Measurements from ENCODE around the gene GRWD1.
"Not testable (repeated sequence)": the region's sequence is repeated elsewhere in the genome, so short reads cannot be mapped to it uniquely, and the experiment has no call there.

GRWD1 gene

GRCh38 chr19:48480558-48481500, 35.0 kb downstream of the GRWD1 start:
- DNase-seq: no peak

GRCh38 chr19:48481846-48482639, 36.3 kb downstream of the GRWD1 start:
- DNase-seq: no peak

- DNase-seq: no peak
Observed at GRCh38 chr19:48483301-48483700, 37.5 kb downstream of the GRWD1 start.

- DNase-seq: no peak
Observed at GRCh38 chr19:48484247-48484893, 38.6 kb downstream of the GRWD1 start.

- DNase-seq: no peak
Observed at GRCh38 chr19:48484931-48485612, 39.3 kb downstream of the GRWD1 start.

- DNase-seq: not testable (repeated sequence)
Observed at GRCh38 chr19:48486706-48487105, 40.9 kb downstream of the GRWD1 start.

- DNase-seq: no peak
Observed at GRCh38 chr19:48487544-48487943, 41.8 kb downstream of the GRWD1 start.

GRCh38 chr19:48487948-48488347, 42.2 kb downstream of the GRWD1 start:
- peak; percentile 43 for DNase-seq

- not testable (repeated sequence) for DNase-seq
Observed at GRCh38 chr19:48488478-48488877, 42.7 kb downstream of the GRWD1 start.

GRCh38 chr19:48489608-48490216, 43.9 kb downstream of the GRWD1 start:
- DNase-seq: peak; percentile 29

- no peak for DNase-seq
Observed at GRCh38 chr19:48490981-48491792, 45.4 kb downstream of the GRWD1 start.

GRCh38 chr19:48491793-48492123, 46.0 kb downstream of the GRWD1 start:
- DNase-seq: no peak

GRCh38 chr19:48492925-48493717, 47.3 kb downstream of the GRWD1 start:
- DNase-seq: peak; percentile 86

- DNase-seq: no peak
Observed at GRCh38 chr19:48493718-48494401, 48.1 kb downstream of the GRWD1 start.

GRCh38 chr19:48495396-48495795, 49.6 kb downstream of the GRWD1 start:
- no peak for DNase-seq

GRCh38 chr19:48496959-48497727, 51.4 kb downstream of the GRWD1 start:
- no peak for DNase-seq

GRCh38 chr19:48497728-48498594, 52.2 kb downstream of the GRWD1 start:
- no peak for DNase-seq

Measured in GOT3 (cell line).